Sigmoid colon (tissue), 7 donors: ENCODE data around the gene MTR. TPM values are rescaled to one million over a fixed set of nuclear protein-coding genes. Genes with fewer than 3 reads are reported as not detected.

ENCODE experiments used
- DNase-seq: peaks from one replicate; pipeline ENCODE4 v3.0.0-alpha.2; 2019
- H3K27ac ChIP-seq, 4 donors: fragments of 200-600 bp; sonication (generic); one replicate each; pipeline ENCODE4 v1.5.1; 2016 to 2019; ENCODE audit warnings: mild to moderate bottlenecking in 1 of 4
- H3K27me3 ChIP-seq, 3 donors: fragments of 200-600 bp; sonication (generic); one replicate each; pipeline ENCODE4 v1.5.1; 2019; ENCODE audit warnings: mild to moderate bottlenecking in 1 of 3
- H3K36me3 ChIP-seq, 4 donors: fragments of 200-600 bp; sonication (generic); one replicate each; pipeline ENCODE4 v1.5.1; 2016 to 2019
- H3K4me1 ChIP-seq, 4 donors: fragments of 200-600 bp; sonication (generic); one replicate each; pipeline ENCODE4 v1.5.1; 2017 to 2019
- H3K4me3 ChIP-seq, 4 donors: fragments of 200-600 bp; sonication (generic); one replicate each; pipeline ENCODE4 v1.5.1; 2017 to 2019; ENCODE audit warnings: mild to moderate bottlenecking in 2 of 4, moderate library complexity in 1 of 4
- H3K9me3 ChIP-seq, 4 donors: fragments of 200-600 bp in 3 of 4; sonication (generic) in 3 of 4; one replicate each; pipeline versions ENCODE4 v1.5.1 to v1.6.1; 2013 to 2019
- EP300 ChIP-seq, 4 donors: sonication (generic); formaldehyde crosslinking; IDR thresholded peaks; one replicate each; pipeline ENCODE4 v1.6.1; 2017; ENCODE audit warnings: antibody characterized with exemption in 4 of 4
- POLR2A ChIP-seq, 2 donors: fragments of 450-650 bp; IDR thresholded peaks; one replicate each; pipeline ENCODE4 v1.6.1; 2016; ENCODE audit warnings: antibody characterized with exemption in 2 of 2, mild to moderate bottlenecking in 2 of 2, moderate library complexity in 2 of 2
- POLR2AphosphoS5 ChIP-seq, 4 donors: sonication (generic); formaldehyde crosslinking; IDR thresholded peaks; one replicate each; pipeline ENCODE4 v1.6.1; 2017; ENCODE audit warnings: antibody characterized with exemption in 4 of 4
- whole genome bisulfite sequencing, 2 donors: extraction: QIAGEN DNeasy Blood & Tissue Kit; methylation state at CpG; one replicate each; pipeline ENCODE4 v1.1.7; 2013; 5-methylcytosine and 5-hydroxymethylcytosine counted together
- intact Hi-C: fragments of 100-400 bp; cut with DNase I; formaldehyde crosslinking; loops from one replicate; pipeline ENCODE4 v1.15.1; 2023
- polyA plus RNA-seq, 3 donors: library from polyadenylated mRNA; stranded (reverse); fragments of 200-250 nt; gene quantifications; one replicate each; pipeline ENCODE4 v1.2.3, GENCODE V29; 2013
- total RNA-seq, 4 donors: library from RNA; depleted of rRNA; stranded (reverse); fragments of >200 nt; gene quantifications; one replicate each; pipeline ENCODE4 v1.1.0, GENCODE V29; 2016
- TF ChIP-seq, protein P1 (sequence below), 4 experiments: fragments of 450-650 bp in 3 of 4; fragments of 200-600 bp in 1 of 4; IDR thresholded peaks; one replicate each; pipeline ENCODE4 v1.5.1; 2016 to 2019; ENCODE audit warnings: antibody characterized with exemption in 4 of 4, mild to moderate bottlenecking in 3 of 4, moderate library complexity in 2 of 4
- donor health status: healthy with polysubstance abuse.
- donor health status: Bipolar disorder and iron deficiency.
- donor health status: healthy.

The MTR gene
- total and polyA plus RNA-seq, 7 donors, result 1.2 to 38.4 (median 28.2) TPM

DNA sequence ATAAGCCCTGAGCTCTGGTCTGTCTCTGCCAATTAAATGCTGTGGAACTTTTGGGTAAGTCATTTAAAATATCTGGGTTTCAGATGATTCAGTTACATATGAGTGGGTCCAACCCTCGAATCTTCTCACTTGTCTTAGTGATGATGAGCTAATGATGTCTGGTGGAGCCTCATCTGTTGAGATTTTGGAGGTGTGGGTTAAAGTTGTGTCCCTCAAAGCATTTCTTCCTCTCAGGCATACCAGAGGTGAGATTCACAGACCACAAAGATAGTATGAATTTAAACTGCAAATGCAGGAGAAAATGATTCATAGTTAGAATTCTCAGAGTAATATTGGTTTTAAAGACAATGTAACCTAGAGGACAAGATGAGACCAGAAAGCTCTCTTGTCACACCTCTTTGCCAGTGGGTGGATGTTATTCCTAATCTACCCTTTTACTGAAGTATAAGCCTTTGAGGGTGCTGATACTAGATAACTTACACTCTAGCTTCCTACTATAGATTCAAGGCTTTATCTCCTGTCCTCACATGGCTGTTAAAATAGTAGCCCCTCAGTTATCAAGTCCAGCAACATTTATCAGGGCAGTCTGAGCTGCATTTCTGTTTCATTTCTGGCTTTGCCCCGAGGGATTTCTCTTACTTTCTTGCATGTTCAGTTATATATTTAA lies 118.4 kb downstream of the MTR start:
- intact Hi-C loops, result no loop called here

DNA sequence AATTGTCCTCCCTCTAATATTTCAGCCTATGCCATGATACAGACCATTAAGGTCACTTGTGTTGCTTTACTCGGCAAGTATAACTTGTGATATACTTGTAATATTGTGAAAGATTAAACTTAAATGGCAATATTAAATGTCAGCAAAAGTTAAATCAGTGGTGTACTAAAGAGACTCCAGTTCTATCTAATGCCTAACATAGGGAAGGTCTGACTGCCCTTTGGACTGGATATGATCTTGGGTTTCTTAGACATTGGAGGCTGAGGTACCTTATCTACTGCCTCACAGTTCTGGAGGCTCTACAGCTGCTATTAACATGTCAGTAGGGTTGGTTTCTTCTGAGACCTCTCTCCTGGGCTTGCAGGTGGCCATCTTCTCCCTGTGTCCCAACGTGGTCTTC lies 119.3 kb downstream of the MTR start:
- TF ChIP-seq POLR2A (IDR thresholded peaks at IDR 0.05), result no peak
- TF ChIP-seq EP300 (IDR thresholded peaks at IDR 0.05), result no peak
- TF ChIP-seq, protein P1, sequence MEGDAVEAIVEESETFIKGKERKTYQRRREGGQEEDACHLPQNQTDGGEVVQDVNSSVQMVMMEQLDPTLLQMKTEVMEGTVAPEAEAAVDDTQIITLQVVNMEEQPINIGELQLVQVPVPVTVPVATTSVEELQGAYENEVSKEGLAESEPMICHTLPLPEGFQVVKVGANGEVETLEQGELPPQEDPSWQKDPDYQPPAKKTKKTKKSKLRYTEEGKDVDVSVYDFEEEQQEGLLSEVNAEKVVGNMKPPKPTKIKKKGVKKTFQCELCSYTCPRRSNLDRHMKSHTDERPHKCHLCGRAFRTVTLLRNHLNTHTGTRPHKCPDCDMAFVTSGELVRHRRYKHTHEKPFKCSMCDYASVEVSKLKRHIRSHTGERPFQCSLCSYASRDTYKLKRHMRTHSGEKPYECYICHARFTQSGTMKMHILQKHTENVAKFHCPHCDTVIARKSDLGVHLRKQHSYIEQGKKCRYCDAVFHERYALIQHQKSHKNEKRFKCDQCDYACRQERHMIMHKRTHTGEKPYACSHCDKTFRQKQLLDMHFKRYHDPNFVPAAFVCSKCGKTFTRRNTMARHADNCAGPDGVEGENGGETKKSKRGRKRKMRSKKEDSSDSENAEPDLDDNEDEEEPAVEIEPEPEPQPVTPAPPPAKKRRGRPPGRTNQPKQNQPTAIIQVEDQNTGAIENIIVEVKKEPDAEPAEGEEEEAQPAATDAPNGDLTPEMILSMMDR (IDR thresholded peaks at IDR 0.05), result no peak
- no peak for TF ChIP-seq POLR2AphosphoS5 (IDR thresholded peaks at IDR 0.05)
- intact Hi-C loops, result no loop called here
- H3K27ac ChIP-seq, result no peak overlapping the region
- 63 to 83% methylated on average over 2 of the region's 2 CpGs for WGBS, 2 donors
- no peaks in the 10 kb centered on the region for H3K27me3 ChIP-seq
- H3K9me3 ChIP-seq, result peaks cover 0 to 1% (median 0%) of the 10 kb centered on the region in 4 donors
- H3K4me1 ChIP-seq, result no peaks in the 10 kb centered on the region
- no peaks in the 10 kb centered on the region for H3K36me3 ChIP-seq
- H3K4me3 ChIP-seq, result no peak overlapping the region
- no peak for DNase-seq

More for the DNA sequence above, 118.4 kb downstream of the MTR start:
- Histone ChIP-seq H3K9me3 (peaks cover 0 to 1% (median 0%) of the 10 kb centered on the region in 4 donors), H3K36me3 (no peaks in the 10 kb centered on the region), H3K4me3 (no peak overlapping the region), H3K4me1 (no peaks in the 10 kb centered on the region), H3K27ac (no peak overlapping the region), H3K27me3 (no peaks in the 10 kb centered on the region)
- TF ChIP-seq, protein P1 (IDR thresholded peaks at IDR 0.05), result no peak
- 50 to 72% methylated on average over 2 of the region's 2 CpGs for WGBS, 2 donors
- DNase-seq, result no peak

DNA sequence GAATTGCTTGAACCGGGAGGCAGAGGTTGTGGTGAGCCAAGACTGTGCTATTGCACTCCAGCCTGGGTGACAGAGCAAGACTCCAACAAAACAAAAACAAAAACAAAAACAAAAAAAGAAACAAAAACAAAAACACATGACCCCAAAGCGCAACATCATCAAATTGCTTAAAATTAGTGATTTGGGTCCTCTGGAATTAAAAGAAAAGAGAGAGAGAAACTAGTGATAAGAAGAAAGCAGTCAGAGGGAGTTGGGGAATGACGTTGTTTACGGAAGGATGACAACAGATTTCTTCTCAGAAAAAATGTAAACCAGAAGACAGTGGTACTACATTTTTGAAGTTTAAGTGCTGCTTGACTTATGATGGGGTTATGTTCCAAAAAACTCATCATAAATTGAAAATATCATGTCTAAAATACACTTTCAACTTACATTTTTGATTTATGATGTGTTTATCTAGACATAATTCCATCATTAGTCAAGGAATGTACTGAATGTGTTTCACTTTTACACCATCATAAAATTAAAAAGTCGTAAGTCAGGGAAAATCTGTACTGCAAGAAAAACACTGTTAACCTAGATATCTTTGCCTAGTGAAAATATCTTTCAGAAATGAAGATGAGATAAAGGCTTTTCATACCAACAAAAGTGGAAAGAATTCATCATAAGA lies 121.2 kb downstream of the MTR start:
- Histone ChIP-seq H3K27ac (peak overlapping the region in 1 of 4 donors; percentile 31), H3K4me3 (no peak overlapping the region), H3K4me1 (no peaks in the 10 kb centered on the region), H3K9me3 (peaks cover 0 to 1% (median 0%) of the 10 kb centered on the region in 4 donors), H3K36me3 (no peaks in the 10 kb centered on the region), H3K27me3 (no peaks in the 10 kb centered on the region)
- intact Hi-C loops, result no loop called here
- TF ChIP-seq POLR2AphosphoS5 (IDR thresholded peaks at IDR 0.05) (peak in 3 of 4 donors; percentile 54 to 78 (median 66)), POLR2A (IDR thresholded peaks at IDR 0.05) (no peak)
- WGBS, 2 donors, result 81 to 88% methylated on average over 5 of the region's 5 CpGs
- no peak for DNase-seq

DNA sequence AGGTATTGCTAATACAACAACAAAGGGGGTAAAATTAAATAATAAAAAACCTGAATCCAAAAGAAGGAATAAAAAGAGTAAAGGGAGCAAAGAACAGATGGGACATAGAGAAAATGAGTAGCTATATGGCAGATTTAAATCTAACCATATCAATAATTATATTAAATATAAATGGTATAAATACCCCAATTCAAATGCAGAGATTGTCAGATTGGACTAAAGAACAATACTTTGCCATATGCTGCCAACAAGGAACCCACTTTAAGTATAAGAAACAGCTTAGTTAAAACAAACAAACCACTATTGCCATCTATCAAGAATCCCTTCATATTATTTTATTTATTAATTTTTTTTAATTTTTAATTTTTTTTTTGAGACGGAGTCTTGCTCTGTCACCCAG lies 122.4 kb downstream of the MTR start:
- DNase-seq, result no peak
- no peaks in the 10 kb centered on the region for H3K27me3 ChIP-seq
- H3K36me3 ChIP-seq, result no peaks in the 10 kb centered on the region
- intact Hi-C loops, result no loop called here
- peaks cover 0 to 1% (median 0%) of the 10 kb centered on the region in 4 donors for H3K9me3 ChIP-seq
- 98 to 100% methylated on average over 1 of the region's 1 CpG for WGBS, 2 donors
- H3K4me3 ChIP-seq, result no peak overlapping the region
- TF ChIP-seq, protein P1 (IDR thresholded peaks at IDR 0.05), result no peak
- TF ChIP-seq POLR2AphosphoS5 (IDR thresholded peaks at IDR 0.05) (no peak), POLR2A (IDR thresholded peaks at IDR 0.05) (no peak), EP300 (IDR thresholded peaks at IDR 0.05) (no peak)
- no peak overlapping the region for H3K27ac ChIP-seq
- no peaks in the 10 kb centered on the region for H3K4me1 ChIP-seq

DNA sequence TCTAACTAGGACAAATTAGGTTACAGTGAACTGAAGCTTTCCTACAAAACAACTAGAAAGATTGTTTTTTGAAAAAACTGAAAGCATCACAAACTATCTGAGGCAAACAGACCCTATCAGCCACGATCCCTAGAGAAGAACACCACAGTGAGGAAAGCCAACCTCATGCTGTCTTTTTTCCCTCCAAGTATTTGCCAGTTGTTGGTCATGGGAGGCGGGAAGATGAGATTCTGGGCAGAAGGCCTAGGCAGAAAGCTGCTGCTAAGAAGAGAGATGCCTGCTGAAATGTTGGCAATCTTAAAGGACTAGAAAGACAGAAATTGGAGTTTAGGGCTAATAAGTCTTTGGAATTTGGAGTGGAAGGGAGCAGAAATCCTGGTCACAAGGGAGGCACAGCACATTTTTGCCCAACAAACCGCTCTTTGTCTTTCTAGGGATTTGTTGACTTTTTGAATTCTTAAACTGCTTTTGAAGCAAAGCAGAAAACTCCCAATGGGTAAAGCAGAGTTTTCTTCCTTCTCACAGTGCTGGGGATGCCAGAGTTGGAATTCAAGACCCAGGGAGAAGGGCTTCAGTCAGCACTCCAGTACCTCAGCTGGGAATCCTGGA lies 125.3 kb downstream of the MTR start:
- H3K27me3 ChIP-seq, result no peaks in the 10 kb centered on the region
- H3K4me3 ChIP-seq, result no peak overlapping the region
- H3K36me3 ChIP-seq, result no peaks in the 10 kb centered on the region
- intact Hi-C loops, result no loop called here
- H3K9me3 ChIP-seq, result peaks cover 0 to 1% (median 0%) of the 10 kb centered on the region in 4 donors
- WGBS, 2 donors, result 71 to 85% methylated on average over 3 of the region's 3 CpGs
- DNase-seq, result no peak
- H3K27ac ChIP-seq, result no peak overlapping the region
- TF ChIP-seq POLR2AphosphoS5 (IDR thresholded peaks at IDR 0.05) (no peak), POLR2A (IDR thresholded peaks at IDR 0.05) (no peak)
- H3K4me1 ChIP-seq, result no peaks in the 10 kb centered on the region
